HepG2 (cell line): ENCODE results near the gene CARTPT. TPM values are rescaled to one million over a fixed set of nuclear protein-coding genes. Genes with fewer than 3 reads are reported as not detected.

Experiments used
- ARID4A ChIP-seq: sonication (generic); formaldehyde crosslinking; IDR thresholded peaks from 2 replicates; pipeline ENCODE4 v1.5.0; 2020; ENCODE audit warnings: mild to moderate bottlenecking, missing genetic modification reagents, borderline replicate concordance
- ATRX ChIP-seq: sonication (generic); formaldehyde crosslinking; IDR thresholded peaks from 2 replicates; pipeline ENCODE4 v1.4.0; 2020; ENCODE audit warnings: missing genetic modification reagents, borderline replicate concordance
- BATF2 ChIP-seq: sonication (generic); formaldehyde crosslinking; IDR thresholded peaks from 2 replicates; pipeline ENCODE4 v1.8.0; 2022; ENCODE audit warnings: mild to moderate bottlenecking, missing genetic modification reagents, moderate library complexity
- CBX5 ChIP-seq: sonication (generic); formaldehyde crosslinking; IDR thresholded peaks from 2 replicates; pipeline ENCODE4 v1.4.0; 2020; ENCODE audit warnings: missing genetic modification reagents, borderline replicate concordance
- DRAP1 ChIP-seq: IDR thresholded peaks from 2 replicates; pipeline ENCODE4 v1.6.1; 2016; ENCODE audit warnings: missing genetic modification reagents, missing compliant biosample characterization
- GATAD1 ChIP-seq: IDR thresholded peaks from 2 replicates; pipeline ENCODE4 v1.6.1; 2016; ENCODE audit warnings: missing genetic modification reagents, missing compliant biosample characterization
- GATAD2A ChIP-seq: IDR thresholded peaks from 2 replicates; pipeline ENCODE4 v1.6.1; 2016
- HDAC1 ChIP-seq: sonication (generic); formaldehyde crosslinking; IDR thresholded peaks from 2 replicates; pipeline ENCODE4 v1.5.1; 2020; ENCODE audit warnings: mild to moderate bottlenecking, missing genetic modification reagents
- HDAC2 ChIP-seq: sonication (generic); formaldehyde crosslinking; IDR thresholded peaks from 2 replicates; pipeline ENCODE4 v1.4.0; 2020; ENCODE audit warnings: missing genetic modification reagents
- IKZF5 ChIP-seq: IDR thresholded peaks from 2 replicates; pipeline ENCODE4 v1.6.1; 2018; ENCODE audit warnings: missing genetic modification reagents, mild to moderate bottlenecking, missing compliant biosample characterization
- JARID2 ChIP-seq: sonication (generic); formaldehyde crosslinking; IDR thresholded peaks from 2 replicates; pipeline ENCODE4 v1.8.1; 2023; ENCODE audit warnings: missing genetic modification reagents, inconsistent platforms; ENCODE audit not compliant: insufficient replicate concordance
- KMT2A ChIP-seq: sonication (generic); formaldehyde crosslinking; IDR thresholded peaks from 2 replicates; pipeline ENCODE4 v1.4.0; 2020; ENCODE audit warnings: missing genetic modification reagents
- PATZ1 ChIP-seq: sonication (generic); formaldehyde crosslinking; IDR thresholded peaks from 2 replicates; pipeline ENCODE4 v1.4.0; 2020; ENCODE audit warnings: missing genetic modification reagents
- PHF21A ChIP-seq: sonication (generic); formaldehyde crosslinking; IDR thresholded peaks from 2 replicates; pipeline ENCODE4 v1.5.0; 2020; ENCODE audit warnings: mild to moderate bottlenecking, missing genetic modification reagents
- PHF5A ChIP-seq: IDR thresholded peaks from one replicate; pipeline ENCODE4 v1.6.1; 2018; ENCODE audit warnings: low read depth, missing genetic modification reagents; ENCODE audit not compliant: unreplicated experiment
- RFX1 ChIP-seq: fragments of 450-650 bp; IDR thresholded peaks from 2 replicates; pipeline ENCODE4 v1.6.1; 2017
- RXRB ChIP-seq: IDR thresholded peaks from 2 replicates; pipeline ENCODE4 v1.6.1; 2016; ENCODE audit warnings: borderline replicate concordance, missing genetic modification reagents, missing compliant biosample characterization
- TAF1 ChIP-seq: sonication (generic); formaldehyde crosslinking; IDR thresholded peaks from 2 replicates; pipeline ENCODE4 v1.4.0; 2020; ENCODE audit warnings: missing genetic modification reagents
- TFAP4 ChIP-seq: sonication (generic); IDR thresholded peaks from 2 replicates; pipeline ENCODE4 v1.6.1; 2016; ENCODE audit warnings: low read depth, borderline replicate concordance
- ZNF136 ChIP-seq: sonication (generic); formaldehyde crosslinking; IDR thresholded peaks from 2 replicates; pipeline ENCODE4 v1.8.1; 2022; ENCODE audit warnings: low read depth, mild to moderate bottlenecking, moderate library complexity, missing genetic modification reagents
- ZNF570 ChIP-seq: sonication (generic); formaldehyde crosslinking; IDR thresholded peaks from 2 replicates; pipeline ENCODE4 v1.4.0; 2020; ENCODE audit warnings: mild to moderate bottlenecking, missing genetic modification reagents, borderline replicate concordance
- polyA plus RNA-seq, 8 experiments: library from polyadenylated mRNA; depleted of rRNA in 3 of 8; stranded (reverse) in 7 of 8; unstranded in 1 of 8; fragments of >200 nt; fragmentation: Illumina TruSeq in 4 of 8; extraction: Trizol in 4 of 8; gene quantifications; 2 replicates each; pipeline versions ENCODE4 v1.2.1 to v1.2.3, GENCODE V29; 2011 to 2016; ENCODE audit warnings: low read depth in 4 of 8, missing spikeins in 1 of 8, mixed read lengths in 1 of 8; ENCODE audit not compliant: insufficient read depth in 1 of 8
- total RNA-seq, 5 experiments: library from RNA; depleted of rRNA; stranded (reverse); fragments of >200 nt; fragmentation: Illumina TruSeq; extraction: Trizol; gene quantifications; 2 replicates each; pipeline ENCODE4 v1.2.3, GENCODE V29; 2016; ENCODE audit warnings: low read depth in 1 of 5

Gene CARTPT
- total and polyA plus RNA-seq, 2 of the 13 experiments (the other 11 are each of a cell fraction or from before 2014, with no cell fraction given), result not detected

- TF ChIP-seq ZNF570 (CRISPR knock-in tag) (no peak), TAF1 (peak; percentile 47; the same call in 1 of the 2 replicates), PHF5A (CRISPR knock-in tag) (peak; percentile 48), TFAP4 (peak; percentile 41; the same call in 1 of the 2 replicates), IKZF5 (peak; percentile 68; the same call in 1 of the 2 replicates), HDAC2 (CRISPR knock-in tag) (peak; percentile 76; the same call in 1 of the 2 replicates), ZNF136 (CRISPR knock-in tag) (no peak), GATAD1 (CRISPR knock-in tag) (no peak), PATZ1 (CRISPR knock-in tag) (peak; percentile 61), RFX1 (peak; percentile 43; the same call in 1 of the 2 replicates), CBX5 (peak; percentile 36; the same call in 1 of the 2 replicates), DRAP1 (peak; percentile 92), PHF21A (CRISPR knock-in tag) (0 out of 2 replicates have a peak, but pooled peaks have one; percentile 27), ARID4A (CRISPR knock-in tag) (peak; percentile 34; the same call in 1 of the 2 replicates), HDAC1 (CRISPR knock-in tag) (peak; percentile 47), JARID2 (CRISPR knock-in tag) (peak; percentile 71), ATRX (CRISPR knock-in tag) (no peak), RXRB (CRISPR knock-in tag) (peak; percentile 85), KMT2A (CRISPR knock-in tag) (0 out of 2 replicates have a peak, but pooled peaks have one; percentile 38), BATF2 (CRISPR knock-in tag) (no peak), GATAD2A (CRISPR knock-in tag) (peak; percentile 74)
Measured at GRCh38 chr5:71693828-71694427, 25.1 kb upstream of the CARTPT start (continued).
